GM04503 (cell line): Measurements from ENCODE around the gene ZNF556.
"Not testable (repeated sequence)": the region's sequence is repeated elsewhere in the genome, so short reads cannot be mapped to it uniquely, and the experiment has no call there.

Experiments
- DNase-seq: peaks from one replicate; pipeline ENCODE4 v3.0.0-alpha.2; 2012; ENCODE audit warnings: low read depth

Gene ZNF556

DNA sequence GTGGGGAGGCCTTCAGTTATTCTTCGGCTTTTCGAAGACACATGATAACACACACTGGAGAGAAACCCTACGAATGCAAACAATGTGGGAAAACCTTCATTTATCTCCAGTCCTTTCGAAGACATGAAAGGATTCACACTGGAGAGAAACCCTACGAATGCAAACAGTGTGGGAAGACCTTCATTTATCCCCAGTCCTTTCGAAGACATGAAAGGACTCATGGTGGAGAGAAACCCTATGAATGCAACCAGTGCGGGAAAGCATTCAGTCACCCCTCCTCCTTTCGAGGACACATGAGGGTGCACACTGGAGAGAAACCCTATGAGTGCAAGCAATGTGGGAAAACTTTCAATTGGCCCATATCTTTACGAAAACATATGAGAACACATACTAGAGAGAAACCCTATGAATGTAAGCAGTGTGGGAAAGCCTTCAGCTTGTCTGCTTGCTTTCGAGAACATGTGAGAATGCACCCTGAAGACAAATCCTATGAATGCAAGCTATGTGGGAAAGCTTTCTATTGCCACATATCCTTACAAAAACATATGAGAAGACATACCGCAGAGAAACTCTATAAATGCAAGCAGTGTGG is 14.0 kb upstream of the ZNF556 start:
- no peak for DNase-seq

DNA sequence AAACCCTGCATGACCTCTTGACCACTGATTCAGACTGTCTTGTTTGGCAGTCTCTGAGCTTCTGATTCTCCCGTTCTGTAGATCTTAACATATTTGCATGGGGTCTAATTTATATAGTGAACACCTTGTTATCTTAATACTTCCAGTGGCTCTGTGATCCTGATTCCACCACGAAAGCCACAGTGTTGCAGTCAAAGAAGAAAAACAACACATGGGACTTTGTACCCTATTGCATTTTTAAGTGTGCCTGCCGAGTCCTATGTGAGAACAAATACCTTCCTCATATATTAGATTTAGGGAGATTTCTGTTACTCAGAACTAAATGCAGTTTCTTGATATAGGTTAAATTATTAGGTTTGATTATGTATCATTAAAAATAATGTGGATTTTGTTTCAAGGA is 12.3 kb upstream of the ZNF556 start:
- DNase-seq: no peak

DNA sequence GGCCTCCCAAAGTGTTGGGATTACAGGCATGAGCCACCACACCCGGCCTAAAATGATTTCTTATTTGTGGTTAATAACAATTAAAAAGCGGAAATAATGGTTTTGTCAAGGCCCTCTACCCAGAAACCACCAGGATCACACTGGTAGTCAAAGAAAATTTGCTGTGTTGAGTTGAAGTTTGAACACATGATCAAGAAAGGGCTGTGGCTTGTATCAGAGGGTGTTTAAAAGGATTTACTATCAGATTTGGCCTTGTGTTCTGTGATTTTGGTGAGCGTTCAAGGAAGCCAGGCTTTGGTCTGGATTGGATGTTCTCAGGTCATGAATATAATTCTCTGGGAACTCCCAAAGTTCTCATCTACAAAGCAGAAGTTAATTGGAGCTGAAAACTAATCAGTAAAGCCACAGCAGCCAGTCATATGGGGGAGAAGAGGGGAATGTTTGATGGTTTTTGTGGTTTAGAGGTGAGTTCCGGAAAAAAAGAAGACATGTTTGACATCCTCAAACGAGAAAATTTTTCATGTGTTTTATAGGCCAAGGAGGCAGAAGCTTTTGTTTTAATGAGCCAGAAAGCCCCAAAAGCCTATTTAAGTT is 10.6 kb upstream of the ZNF556 start:
- no peak for DNase-seq

DNA sequence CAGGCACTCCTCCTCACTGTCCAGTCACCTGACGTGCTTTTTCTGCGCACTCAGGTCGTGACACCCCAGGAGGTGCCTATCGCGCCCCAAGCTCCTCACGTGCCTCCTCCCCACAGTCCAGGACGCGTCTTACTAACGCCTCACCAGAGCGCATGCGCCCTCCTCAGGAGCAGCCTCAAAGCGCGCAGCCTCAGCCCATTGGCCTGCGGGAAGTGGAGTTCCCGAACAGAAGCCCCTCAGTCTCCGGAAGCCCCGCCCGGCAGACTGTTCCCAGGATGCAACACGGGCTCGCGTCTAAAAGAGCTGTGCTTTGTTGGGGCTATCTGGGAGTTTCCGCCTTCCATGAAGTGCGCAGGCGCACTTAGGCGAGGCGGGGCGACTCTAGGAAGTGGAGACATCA is 8.3 kb upstream of the ZNF556 start:
- DNase-seq: no peak

DNA sequence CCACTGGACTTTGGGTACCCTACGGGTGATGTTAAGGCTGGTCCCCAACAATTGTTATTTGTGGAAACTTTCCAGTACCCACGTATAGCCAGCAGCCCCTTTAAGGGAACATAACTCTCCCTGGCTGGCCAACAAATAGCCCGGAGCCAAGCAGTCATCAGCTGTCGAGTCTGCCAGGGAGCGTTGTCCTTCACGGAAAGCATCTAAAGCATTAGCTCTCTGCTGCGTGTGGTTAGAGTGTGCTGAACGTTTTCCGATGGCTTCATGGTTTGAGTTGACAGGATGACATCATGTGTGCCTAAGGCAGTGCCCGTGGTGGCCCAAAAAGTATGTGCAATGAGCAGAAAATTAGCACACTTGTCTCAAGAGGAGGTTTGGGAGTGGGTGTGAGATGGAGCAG is 3.3 kb upstream of the ZNF556 start:
- DNase-seq: no peak

DNA sequence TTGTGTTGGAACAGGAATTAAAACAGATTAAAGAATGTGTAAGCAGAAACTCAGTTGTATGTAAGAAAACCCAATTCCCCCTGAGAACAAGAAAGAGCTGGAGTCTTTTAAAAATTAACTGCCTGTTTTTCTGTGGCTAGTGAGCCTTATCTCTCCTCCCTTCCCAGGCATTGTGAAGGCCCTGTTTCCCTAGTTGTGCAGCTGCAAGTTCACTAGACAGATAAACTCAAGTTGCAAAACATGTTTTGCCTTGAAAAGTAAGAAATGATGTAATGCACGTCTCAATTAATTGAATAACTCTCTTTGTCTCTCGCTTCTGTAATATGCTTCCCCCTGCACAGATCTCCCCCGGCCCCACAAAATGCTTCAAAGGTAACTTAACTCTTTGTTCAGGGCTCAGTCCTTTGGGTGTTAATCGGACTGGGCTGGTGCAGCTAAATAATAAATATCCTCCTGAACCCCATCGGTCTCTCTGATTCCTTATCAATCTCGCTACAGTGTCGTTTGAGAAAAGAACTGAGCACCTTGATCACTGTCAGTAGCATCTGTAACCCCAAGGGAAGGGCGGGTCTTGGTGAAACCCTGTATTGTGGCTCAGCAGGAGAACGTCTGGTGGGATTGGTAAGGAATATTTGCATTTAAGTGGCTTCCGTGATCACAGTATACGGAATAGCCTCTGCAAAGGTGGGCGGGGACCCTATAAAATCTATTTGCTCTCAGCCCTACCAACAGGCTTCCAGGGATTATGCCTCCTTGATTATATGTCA is 1.6 kb upstream of the ZNF556 start:
- no peak for DNase-seq

DNA sequence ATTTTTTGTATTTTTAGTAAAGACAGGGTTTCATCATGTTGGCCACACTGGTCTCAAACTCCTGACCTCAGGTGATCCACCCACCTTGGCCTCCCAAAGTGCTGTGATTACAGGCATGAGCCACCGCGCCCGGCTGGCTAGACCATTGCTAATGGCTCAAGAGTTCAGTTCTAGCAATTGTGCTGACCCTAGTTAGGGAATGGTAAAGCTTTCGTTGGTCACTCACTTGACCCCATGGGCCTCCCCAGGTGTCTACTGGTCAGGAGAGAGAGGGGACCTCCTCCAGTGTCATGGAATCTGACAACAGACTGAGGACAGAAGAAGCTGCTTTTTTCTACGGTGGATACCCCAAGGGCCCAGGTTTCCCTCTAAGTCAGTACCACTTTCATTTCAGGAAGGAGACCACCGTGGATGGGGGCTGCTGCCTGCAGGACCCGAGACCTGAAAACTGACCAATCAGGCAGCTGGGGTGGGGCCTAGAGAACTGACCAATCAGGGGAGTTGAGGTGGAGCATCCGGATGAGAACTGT is 575 bp upstream of the ZNF556 start:
- DNase-seq: no peak

DNA sequence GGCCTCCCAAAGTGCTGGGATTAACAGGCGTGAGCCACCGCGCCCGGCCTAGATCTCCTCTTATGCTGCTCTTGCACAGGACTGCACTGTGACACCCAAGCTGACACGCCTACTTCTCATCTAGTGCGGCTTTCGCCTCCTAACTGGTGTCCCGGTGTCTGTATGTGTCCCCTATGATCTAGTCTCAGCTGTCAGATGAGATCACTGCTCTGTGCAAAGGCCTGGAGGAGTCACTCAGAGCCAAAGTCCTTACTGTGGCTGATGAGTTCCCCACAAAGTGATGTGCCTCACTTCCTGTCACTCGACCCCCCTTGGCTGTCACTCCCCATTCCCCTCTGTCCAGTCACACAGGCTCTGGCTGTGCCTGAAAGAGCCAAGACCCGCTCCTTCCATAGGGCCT is 2.5 kb downstream of the ZNF556 start:
- no peak for DNase-seq

DNA sequence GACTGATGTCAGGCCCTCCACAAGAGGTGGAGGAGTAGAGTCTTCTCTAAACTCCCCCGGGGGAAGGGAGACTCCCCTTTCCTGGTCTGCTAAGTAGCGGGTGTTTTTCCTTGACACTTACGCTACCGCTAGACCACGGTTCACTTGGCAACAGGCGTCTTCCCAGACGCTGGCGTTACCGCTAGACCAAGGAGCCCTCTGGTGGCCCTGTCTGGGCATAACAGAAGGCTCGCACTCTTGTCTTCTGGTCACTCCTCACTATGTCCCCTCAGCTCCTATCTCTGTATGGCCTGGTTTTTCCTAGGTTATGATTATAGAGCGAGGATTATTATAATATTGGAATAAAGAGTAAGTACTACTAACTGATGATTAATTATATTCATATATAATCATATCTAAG is 5.0 kb downstream of the ZNF556 start:
- DNase-seq: not testable (repeated sequence)

DNA sequence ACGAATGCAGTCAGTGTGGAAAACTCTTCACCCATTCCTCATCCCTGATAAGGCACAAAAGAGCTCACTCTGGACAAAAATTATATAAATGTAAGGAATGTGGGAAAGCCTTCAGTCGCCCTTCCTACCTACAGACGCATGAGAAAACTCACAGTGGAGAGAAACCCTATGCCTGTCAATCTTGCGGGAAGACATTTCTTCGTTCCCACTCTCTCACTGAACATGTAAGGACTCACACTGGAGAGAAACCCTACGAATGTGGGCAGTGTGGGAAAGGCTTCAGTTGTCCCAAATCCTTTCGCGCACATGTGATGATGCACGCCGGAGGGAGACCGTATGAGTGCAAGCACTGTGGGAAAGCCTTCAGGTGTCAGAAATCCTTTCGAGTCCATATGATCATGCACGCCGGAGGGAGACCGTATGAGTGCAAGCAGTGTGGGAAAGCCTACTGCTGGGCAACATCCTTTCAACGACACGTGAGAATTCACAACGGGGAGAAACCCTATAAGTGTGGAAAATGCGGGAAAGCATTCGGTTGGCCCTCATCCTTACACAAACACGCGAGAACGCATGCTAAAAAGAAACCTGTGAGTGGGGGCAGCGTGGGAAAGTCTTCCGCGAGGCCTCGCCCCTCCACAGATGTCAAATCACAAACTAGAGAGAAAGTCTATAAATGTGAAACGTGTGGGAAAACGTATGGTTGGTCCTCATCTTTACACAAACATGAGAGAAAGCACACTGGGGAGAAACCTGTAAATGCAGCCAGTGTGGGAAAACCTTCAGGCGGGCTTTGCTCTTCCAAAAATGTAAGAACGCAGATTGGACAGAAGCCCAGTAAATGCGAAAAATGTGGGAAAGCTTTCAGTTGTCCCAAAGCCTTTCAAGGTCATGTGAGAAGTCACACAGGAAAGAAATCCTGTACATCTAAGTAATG is 10.5 kb downstream of the ZNF556 start:
- no peak for DNase-seq

DNA sequence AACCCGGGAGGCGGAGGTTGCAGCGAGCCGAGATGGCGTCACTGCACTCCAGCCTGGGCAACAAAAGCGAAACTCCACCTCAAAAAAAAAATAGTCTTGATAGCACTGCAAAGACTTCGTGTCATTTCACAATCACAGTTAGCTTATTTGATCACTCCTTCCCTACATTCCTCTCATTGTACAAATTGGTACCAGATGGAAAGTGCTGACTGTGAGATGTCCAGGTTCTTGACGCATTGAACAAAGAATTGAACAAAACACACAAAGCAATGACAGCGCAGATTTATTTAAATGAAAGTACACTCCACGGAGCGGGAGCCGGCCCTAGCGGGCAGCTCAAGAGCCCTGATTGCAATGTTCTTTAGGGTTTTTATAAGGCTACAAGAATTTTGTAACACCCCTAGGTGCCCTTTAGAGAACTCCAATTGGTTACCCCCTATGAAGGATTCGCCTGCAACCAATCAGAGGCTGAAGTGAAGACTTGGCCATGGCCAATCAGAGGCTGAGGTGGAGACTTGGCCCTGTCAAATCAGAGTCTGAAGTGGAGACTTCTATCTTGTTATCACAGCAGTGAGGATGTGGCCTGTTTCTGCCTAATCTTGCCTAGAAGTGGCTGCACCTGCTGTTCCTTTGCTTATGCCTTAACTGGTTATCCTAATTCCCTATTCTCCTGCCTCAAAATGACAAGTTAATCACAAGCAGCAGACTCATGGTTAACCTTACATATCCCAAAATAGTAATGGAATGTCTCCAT is 16.7 kb downstream of the ZNF556 start:
- DNase-seq: peak; percentile 20

DNA sequence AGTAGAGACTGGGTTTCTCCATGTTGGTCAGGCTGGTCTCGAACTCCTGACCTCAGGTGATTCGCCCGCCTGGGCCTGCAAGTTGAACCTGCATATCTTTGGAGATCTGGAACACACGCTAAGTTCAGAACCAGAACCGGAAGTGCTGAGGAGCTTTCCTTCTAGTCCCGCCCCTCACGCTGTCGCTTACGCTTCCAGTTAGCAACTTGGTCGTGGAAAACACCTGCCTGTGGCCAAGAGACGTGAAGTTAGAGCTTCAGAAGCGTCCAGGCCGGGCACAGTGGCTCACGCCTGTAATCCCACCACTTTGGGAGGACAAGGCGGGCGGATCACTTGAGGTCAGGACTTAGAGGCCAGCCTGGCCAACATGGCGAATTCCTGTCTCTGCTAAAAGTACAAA is 18.6 kb downstream of the ZNF556 start:
- no peak for DNase-seq

DNA sequence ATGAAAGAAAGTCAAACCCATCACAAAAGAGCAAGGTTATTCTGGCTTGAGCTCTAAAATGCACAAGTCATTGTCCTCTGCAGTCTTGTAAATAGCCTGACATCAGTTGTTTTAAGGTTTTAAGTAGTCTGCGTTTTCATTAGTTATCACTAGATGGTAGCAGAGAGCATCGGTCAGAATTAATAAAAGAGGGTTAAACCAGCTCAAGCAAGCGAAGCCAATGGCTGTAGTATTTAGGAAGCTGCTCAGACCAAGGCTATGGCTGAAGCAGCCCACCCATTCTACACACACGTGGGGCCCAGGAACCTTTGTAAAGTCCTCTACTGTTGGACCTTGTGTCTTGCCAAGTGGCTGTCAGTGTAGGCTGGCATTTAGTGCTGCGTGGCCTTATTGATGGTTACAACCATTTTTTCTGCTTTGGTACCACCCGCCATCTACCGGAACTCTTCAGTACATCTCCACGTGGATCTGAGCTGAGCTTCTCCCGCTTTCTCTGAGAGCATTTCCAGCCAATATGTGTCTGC is 20.3 kb downstream of the ZNF556 start:
- peak; percentile 36 for DNase-seq

DNA sequence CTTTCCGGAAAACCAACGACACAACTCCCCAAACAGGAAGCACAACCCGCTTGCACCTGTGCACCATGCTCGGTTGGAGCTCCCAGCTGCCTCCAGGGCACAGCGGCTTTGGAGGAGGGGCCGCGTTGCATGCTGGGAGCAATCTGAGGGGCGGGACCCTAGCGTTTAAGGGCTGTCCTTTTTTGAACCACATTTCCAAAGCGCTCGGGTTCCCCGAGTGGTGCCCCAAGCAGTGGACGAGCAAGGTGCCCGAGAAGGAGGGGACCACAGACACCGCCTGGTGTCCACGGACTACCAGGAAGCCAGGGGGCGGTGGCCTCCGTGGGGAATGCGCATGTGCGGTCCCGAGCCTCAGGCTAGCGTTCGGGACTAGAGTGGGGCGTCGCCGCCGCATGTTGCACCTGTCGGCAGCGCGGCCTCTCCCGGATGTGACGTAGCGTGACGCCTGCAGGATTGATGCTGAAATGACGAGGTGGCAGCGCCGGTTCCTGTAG is 21.6 kb downstream of the ZNF556 start:
- no peak for DNase-seq

DNA sequence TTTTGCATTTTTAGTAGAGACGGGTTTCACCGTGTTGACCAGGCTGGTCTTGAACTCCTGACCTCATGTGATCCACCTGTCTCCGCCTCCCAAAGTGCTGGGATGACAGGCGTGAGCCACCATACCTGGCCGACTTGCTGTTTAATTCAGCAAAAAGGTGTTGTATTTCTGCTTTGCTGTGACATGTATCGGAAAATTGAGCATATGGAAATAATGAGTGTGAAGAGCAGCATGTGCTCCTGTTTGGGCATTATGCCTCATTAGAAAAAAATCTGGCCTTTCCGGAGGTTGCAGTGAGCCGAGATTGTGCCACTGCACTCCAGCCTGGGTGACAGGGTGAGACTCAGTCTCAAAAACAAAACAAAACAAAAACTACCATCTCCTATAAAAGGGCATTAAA is 23.4 kb downstream of the ZNF556 start:
- DNase-seq: not testable (repeated sequence)

DNA sequence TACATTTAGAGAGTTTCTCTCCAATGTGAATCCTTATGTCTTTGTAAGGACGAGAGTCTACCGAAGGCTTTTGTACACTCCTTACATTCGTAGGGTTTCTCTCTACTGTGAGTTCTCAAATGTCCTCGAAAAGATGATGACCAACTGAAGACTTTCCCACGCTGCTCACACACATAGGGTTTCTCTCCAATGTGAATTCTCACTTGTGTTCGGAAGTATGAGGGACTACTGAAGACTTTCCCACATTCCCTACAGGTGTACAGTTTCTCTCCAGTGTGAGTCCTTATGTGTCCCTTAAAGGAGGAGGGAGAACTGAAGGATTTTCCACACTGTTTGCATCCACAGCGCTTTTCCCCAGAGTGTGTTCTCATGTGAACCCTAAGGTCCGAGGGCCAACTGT is 29.6 kb downstream of the ZNF556 start:
- no peak for DNase-seq

DNA sequence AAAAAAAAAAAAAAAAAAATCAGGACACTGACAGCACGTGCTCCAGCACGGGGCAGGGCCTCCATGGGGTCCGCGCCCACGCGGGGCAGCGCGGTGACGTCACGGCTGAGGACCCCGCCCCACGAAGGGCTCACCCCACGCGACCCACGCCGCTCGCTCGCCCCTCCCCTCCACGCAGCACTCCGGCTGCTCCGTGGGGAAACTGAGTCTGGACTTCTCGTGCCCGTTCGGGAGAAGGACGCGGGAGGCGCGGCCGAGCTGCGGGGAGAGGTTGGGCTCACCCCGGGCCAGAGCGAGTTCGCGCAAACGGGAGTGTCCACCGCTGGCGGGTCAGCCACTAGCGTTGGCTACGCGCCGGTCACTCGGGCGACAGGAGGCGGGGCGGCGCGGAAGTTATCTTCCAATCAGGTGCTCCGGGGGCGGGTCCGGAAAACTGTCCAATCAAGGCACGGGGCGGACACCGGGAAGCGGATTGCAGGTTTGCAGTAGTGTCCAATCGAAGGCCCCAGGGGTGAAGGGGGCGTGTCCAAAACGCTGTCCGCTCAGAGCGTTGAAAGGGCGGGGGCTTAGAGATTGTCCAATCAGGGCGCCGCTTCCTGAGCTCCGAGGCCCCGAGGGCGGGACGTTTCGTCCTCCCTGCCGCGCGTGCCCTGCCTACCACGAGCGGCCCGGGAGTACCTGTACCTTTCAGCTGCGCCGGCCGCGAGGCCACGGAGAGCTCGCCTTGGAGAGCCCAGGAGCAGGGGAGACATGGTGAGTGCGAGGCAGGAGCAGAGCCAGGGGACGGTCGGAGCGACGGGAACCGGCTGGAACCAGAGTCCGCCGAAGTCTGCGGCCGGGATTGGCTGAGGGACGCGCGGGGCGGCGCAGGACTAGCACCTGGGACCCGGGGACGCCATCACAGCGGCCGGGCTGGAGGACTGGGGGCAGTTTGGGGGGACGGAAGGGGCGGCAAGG is 33.4 kb downstream of the ZNF556 start, which contains the start of gene ZNF57:
TSS of gene ZNF57 (plus strand) at position 633 of the 957 bp plus-strand sequence. CDS start at position 751, 118 bp downstream.
- DNase-seq: peak; percentile 94

DNA sequence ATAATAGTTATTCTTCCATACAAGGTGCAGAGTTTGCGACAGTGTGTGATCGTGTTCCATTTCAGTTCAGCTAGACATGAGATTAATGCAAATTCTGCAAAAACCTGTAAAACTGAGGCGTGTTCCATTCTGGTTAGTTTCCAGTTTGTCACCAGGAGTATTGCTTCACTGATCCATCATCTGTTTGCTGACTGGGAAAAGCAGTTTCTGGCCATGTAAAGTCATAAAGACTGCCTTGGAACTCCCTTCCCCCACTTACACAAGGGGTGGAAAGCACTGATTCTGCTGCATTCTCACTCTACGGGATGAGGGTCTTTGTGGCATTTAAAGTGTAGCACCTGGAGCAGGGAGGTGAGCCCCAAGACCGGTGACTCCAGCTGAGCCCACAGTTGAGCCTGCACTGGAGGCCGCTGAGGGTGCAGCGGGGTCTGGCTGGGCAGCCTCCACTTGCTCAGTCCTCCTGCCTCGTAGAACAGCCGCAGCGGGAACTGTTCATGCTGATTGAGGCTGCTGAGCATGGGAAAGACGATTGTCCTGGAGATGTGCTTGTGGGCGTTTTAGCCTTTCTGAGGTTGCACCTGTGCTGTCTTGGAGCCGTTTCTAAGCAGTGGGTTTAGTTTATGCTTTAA is 35.6 kb downstream of the ZNF556 start:
- no peak for DNase-seq

DNA sequence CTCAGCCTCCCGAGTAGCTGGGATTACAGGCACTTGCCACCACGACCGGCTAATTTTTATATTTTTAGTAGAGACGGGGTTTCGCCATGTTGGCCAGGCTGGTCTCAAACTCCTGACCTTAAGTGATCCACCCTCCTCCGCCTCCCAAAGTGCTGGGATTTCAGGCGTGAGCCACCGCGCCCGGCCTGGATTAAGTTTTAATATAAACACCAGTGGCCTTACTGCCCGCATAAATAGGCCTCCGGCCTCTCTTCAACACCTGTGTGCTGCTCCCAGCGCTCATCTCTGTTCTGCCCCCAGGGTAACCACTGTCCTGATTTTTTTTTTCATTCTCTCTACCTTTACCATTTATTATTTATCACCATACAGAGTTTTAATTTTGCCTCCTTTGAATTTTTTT is 36.2 kb downstream of the ZNF556 start:
- DNase-seq: not testable (repeated sequence)
